ENCODE measurements around the gene PRR30.

PRR30 gene

GRCh38 chr2:27095745-27096651 lies 43.2 kb downstream of the PRR30 start:
- DNase-seq, result peak; percentile 90

- DNase-seq, result no peak
These were observed 43.8 kb downstream of the PRR30 start for GRCh38 chr2:27095427-27095744.

GRCh38 chr2:27094353-27094984 lies 44.7 kb downstream of the PRR30 start:
- DNase-seq, result no peak

- DNase-seq, result no peak
These were observed 45.5 kb downstream of the PRR30 start for GRCh38 chr2:27093430-27094352.

- DNase-seq, result no peak
These were observed 46.3 kb downstream of the PRR30 start for GRCh38 chr2:27092696-27093429.

GRCh38 chr2:27091746-27092695 lies 47.2 kb downstream of the PRR30 start:
- DNase-seq, result no peak

GRCh38 chr2:27089111-27089954 lies 49.9 kb downstream of the PRR30 start:
- no peak for DNase-seq

GRCh38 chr2:27088634-27089033 lies 50.6 kb downstream of the PRR30 start:
- DNase-seq, result no peak

- no peak for DNase-seq
These were observed 51.3 kb downstream of the PRR30 start for GRCh38 chr2:27087823-27088410.

Measured in eye (tissue), 1 donor.